Measurements from ENCODE around the gene FBXL20.

DNA sequence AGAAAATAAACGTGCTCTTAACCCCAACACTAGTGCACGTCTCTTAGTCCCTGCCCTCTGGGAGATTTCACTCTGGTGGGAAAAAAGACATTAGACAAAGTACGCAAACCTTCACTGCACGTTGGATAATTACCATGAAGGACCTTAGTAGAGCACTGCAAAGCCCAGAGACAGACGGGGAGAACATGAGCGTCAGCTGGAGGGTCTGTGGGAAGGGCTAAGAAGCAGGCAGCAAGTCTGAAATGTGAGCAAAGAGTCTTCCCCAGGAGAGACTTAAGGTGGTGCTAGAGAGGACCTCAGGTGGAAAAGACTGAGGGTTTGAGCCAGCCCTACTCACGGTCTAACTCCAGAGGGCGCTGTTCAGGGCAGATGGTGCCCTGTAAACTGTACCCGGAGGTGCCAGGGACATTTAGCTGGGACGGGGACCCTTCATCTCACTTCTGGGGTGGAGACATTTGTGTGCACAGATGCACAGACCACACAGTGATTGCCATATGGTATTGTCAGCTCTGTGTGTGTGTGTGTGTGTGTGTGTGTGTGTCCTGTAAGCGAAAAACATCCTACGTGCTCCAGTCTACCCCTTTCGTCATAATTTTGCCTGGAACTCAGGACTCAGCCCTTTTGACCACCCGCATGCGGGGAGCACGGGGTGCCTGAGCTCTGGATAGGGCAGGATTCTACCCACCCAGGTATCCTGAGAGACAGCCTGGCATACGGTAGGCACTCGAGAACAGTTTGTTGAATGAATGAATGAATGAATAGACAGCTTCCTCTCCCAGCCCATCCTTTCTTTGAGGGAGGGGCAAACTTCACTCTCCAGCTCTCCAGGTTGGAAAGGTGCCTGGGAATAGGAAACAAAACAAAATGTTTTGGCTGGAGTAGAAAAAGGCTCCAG lies 165.6 kb downstream of the FBXL20 start:
- TF ChIP-seq, protein P1, sequence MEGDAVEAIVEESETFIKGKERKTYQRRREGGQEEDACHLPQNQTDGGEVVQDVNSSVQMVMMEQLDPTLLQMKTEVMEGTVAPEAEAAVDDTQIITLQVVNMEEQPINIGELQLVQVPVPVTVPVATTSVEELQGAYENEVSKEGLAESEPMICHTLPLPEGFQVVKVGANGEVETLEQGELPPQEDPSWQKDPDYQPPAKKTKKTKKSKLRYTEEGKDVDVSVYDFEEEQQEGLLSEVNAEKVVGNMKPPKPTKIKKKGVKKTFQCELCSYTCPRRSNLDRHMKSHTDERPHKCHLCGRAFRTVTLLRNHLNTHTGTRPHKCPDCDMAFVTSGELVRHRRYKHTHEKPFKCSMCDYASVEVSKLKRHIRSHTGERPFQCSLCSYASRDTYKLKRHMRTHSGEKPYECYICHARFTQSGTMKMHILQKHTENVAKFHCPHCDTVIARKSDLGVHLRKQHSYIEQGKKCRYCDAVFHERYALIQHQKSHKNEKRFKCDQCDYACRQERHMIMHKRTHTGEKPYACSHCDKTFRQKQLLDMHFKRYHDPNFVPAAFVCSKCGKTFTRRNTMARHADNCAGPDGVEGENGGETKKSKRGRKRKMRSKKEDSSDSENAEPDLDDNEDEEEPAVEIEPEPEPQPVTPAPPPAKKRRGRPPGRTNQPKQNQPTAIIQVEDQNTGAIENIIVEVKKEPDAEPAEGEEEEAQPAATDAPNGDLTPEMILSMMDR (optimal IDR thresholded peaks at IDR 0.05 in 1 of 3, IDR thresholded peaks at IDR 0.05 in 1 of 3, conservative IDR thresholded peaks at IDR 0.05 in 1 of 3; ENCODE audit: extremely low read depth in 1 of 3, insufficient read depth in 2 of 3, low read length in 3 of 3) = peak; percentile 91 to 99 (median 96)
- no peak for TF ChIP-seq EZH2 (IDR thresholded peaks at IDR 0.05; ENCODE audit: low read length)
